HG03558 (cell line): Measurements from ENCODE around the gene SAMMSON.

Experiments
- ATAC-seq: cut with Tn5 transposase; IDR thresholded peaks from one replicate; pipeline ENCODE4 v1.9.1; 2021; ENCODE audit warnings: moderate number of reproducible peaks; ENCODE audit not compliant: unreplicated experiment; ENCODE audit errors: extremely low read depth

The SAMMSON gene

GRCh38 chr3:69999140-70000027 is at the start of gene SAMMSON:
Gene SAMMSON, plus strand, starts transcription at chr3:69999733.
- no peak for ATAC-seq

GRCh38 chr3:69951616-69952015 is 47.9 kb upstream of the SAMMSON start:
- no peak for ATAC-seq

GRCh38 chr3:69959581-69959980 is 40.0 kb upstream of the SAMMSON start:
- no peak for ATAC-seq

- no peak for ATAC-seq
These were observed 37.7 kb upstream of the SAMMSON start for GRCh38 chr3:69961706-69962439.

GRCh38 chr3:69963643-69964042 is 35.9 kb upstream of the SAMMSON start:
- ATAC-seq = no peak

GRCh38 chr3:69967156-69967555 is 32.4 kb upstream of the SAMMSON start:
- no peak for ATAC-seq

GRCh38 chr3:69970827-69971226 is 28.7 kb upstream of the SAMMSON start:
- no peak for ATAC-seq

GRCh38 chr3:69972672-69973071 is 26.9 kb upstream of the SAMMSON start:
- ATAC-seq = no peak

GRCh38 chr3:69976021-69976420 is 23.5 kb upstream of the SAMMSON start:
- ATAC-seq = no peak

- no peak for ATAC-seq
These were observed 15.8 kb upstream of the SAMMSON start for GRCh38 chr3:69983546-69984265.

- ATAC-seq = no peak
These were observed 14.3 kb upstream of the SAMMSON start for GRCh38 chr3:69985266-69985665.

- no peak for ATAC-seq
These were observed 13.1 kb upstream of the SAMMSON start for GRCh38 chr3:69986419-69986818.

GRCh38 chr3:69987833-69988232 is 11.7 kb upstream of the SAMMSON start:
- ATAC-seq = no peak

GRCh38 chr3:69993757-69994156 is 5.8 kb upstream of the SAMMSON start:
- ATAC-seq = no peak

- no peak for ATAC-seq
These were observed 4.6 kb upstream of the SAMMSON start for GRCh38 chr3:69994919-69995318.

GRCh38 chr3:69997631-69998307 is 1.8 kb upstream of the SAMMSON start:
- no peak for ATAC-seq

GRCh38 chr3:69998759-69999139 is 784 bp upstream of the SAMMSON start:
- ATAC-seq = no peak

GRCh38 chr3:70000028-70000410 is 486 bp downstream of the SAMMSON start:
- no peak for ATAC-seq

GRCh38 chr3:70000563-70001081 is 1.1 kb downstream of the SAMMSON start:
- ATAC-seq = no peak

GRCh38 chr3:70003119-70003518 is 3.6 kb downstream of the SAMMSON start:
- ATAC-seq = no peak
